ENCODE measurements around the gene RASSF8. TPM values are rescaled to one million over a fixed set of nuclear protein-coding genes. Genes with fewer than 3 reads are reported as not detected.

The RASSF8 gene, protein sequence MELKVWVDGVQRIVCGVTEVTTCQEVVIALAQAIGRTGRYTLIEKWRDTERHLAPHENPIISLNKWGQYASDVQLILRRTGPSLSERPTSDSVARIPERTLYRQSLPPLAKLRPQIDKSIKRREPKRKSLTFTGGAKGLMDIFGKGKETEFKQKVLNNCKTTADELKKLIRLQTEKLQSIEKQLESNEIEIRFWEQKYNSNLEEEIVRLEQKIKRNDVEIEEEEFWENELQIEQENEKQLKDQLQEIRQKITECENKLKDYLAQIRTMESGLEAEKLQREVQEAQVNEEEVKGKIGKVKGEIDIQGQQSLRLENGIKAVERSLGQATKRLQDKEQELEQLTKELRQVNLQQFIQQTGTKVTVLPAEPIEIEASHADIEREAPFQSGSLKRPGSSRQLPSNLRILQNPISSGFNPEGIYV
- total RNA-seq (10 to 100 TPM in 4 of 5 donors, 1 to 10 TPM in 1; 4.6 to 66.8 (median 18.7) TPM), polyA plus RNA-seq (1 to 10 TPM; 3.7 to 6.0 (median 4.1) TPM)
- long read RNA-seq, donor 1, result 0 reads
- long read RNA-seq, donor 2, result 0 reads
- long read RNA-seq, donor 3, result 0 reads
- long read RNA-seq, donor 4, result 0 reads
- long read RNA-seq, donor 5, result 0 reads
- long read RNA-seq, donor 6, result 0 reads
- long read RNA-seq, donor 7, partial matches to known transcripts, result 0 of 1 reads
- long read RNA-seq, donor 7, other reads (novel, unspliced or antisense), result 0 of 1 reads
- long read RNA-seq, donor 8, result 0 reads
- long read RNA-seq, donor 9, result 0 reads
- long read RNA-seq, donor 10, result 0 reads

GRCh38 chr12:25958428-25959070, at the start of gene RASSF8:
Gene RASSF8, plus strand, starts transcription at chr12:25958682. Its CDS starts 96,662 bp downstream, at chr12:26055344.
- H3K36me3 ChIP-seq, result peaks cover 0 to 7% (median 0%) of the 10 kb centered on the region in 4 donors
- WGBS, 5 donors, result 0 to 1% (median 0%) methylated on average over 20 to 108 of the region's 113 CpGs
- H3K4me3 ChIP-seq, result peak within 1 kb of the TSS; percentile 74 to 83 (median 78)
- peaks cover 0 to 43% (median 24%) of the 10 kb centered on the region in 4 donors for H3K4me1 ChIP-seq
- H3K27me3 ChIP-seq, result peaks cover 0 to 14% (median 0%) of the 10 kb centered on the region in 3 donors
- no peaks in the 10 kb centered on the region for H3K9me3 ChIP-seq
- TF ChIP-seq POLR2AphosphoS5 (IDR thresholded peaks at IDR 0.05) (peak in 2 of 3 donors; percentile 44 to 52), POLR2A (IDR thresholded peaks at IDR 0.05) (no peak)
- peak; percentile 69 to 94 for DNase-seq
- intact Hi-C loops (cut with DNase I; ENCODE audit: low total_unique reads), result no loop called here
- peak within 1 kb of the TSS; percentile 90 to 96 (median 95) for H3K27ac ChIP-seq

DNA sequence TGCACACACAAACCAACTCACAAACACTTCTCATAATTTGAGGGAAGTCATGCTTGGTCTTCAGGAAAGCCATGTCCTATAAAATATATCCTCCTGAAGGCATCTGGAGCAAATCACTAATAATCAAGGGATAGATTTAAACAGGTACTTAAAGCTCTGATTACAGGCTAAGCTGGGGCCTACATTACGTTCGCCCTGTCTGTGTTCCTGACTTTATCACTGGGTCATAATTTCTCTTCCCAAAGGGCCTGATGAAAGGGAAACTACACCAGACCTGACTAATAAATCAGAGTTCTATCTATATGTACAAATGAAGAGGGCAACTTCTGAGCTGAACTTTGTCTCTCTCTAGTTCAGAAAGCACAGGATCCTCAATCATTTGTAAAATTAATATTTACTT, 43.9 kb upstream of the RASSF8 start:
- 39 to 65% (median 45%) methylated on average over 2 of the region's 2 CpGs for WGBS, 5 donors
- no peak for DNase-seq
- Histone ChIP-seq H3K27ac (no peak overlapping the region), H3K9me3 (peaks cover 0 to 6% (median 3%) of the 10 kb centered on the region in 4 donors), H3K27me3 (no peaks in the 10 kb centered on the region), H3K36me3 (no peaks in the 10 kb centered on the region), H3K4me1 (no peaks in the 10 kb centered on the region), H3K4me3 (no peak overlapping the region)
- intact Hi-C loops (cut with DNase I; ENCODE audit: low total_unique reads), result no loop called here
- TF ChIP-seq POLR2AphosphoS5 (IDR thresholded peaks at IDR 0.05), result no peak
- no peak for TF ChIP-seq POLR2A (IDR thresholded peaks at IDR 0.05)
- TF ChIP-seq, protein P1, sequence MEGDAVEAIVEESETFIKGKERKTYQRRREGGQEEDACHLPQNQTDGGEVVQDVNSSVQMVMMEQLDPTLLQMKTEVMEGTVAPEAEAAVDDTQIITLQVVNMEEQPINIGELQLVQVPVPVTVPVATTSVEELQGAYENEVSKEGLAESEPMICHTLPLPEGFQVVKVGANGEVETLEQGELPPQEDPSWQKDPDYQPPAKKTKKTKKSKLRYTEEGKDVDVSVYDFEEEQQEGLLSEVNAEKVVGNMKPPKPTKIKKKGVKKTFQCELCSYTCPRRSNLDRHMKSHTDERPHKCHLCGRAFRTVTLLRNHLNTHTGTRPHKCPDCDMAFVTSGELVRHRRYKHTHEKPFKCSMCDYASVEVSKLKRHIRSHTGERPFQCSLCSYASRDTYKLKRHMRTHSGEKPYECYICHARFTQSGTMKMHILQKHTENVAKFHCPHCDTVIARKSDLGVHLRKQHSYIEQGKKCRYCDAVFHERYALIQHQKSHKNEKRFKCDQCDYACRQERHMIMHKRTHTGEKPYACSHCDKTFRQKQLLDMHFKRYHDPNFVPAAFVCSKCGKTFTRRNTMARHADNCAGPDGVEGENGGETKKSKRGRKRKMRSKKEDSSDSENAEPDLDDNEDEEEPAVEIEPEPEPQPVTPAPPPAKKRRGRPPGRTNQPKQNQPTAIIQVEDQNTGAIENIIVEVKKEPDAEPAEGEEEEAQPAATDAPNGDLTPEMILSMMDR (IDR thresholded peaks at IDR 0.05), result no peak
- TF ChIP-seq EP300 (IDR thresholded peaks at IDR 0.05), result no peak

DNA sequence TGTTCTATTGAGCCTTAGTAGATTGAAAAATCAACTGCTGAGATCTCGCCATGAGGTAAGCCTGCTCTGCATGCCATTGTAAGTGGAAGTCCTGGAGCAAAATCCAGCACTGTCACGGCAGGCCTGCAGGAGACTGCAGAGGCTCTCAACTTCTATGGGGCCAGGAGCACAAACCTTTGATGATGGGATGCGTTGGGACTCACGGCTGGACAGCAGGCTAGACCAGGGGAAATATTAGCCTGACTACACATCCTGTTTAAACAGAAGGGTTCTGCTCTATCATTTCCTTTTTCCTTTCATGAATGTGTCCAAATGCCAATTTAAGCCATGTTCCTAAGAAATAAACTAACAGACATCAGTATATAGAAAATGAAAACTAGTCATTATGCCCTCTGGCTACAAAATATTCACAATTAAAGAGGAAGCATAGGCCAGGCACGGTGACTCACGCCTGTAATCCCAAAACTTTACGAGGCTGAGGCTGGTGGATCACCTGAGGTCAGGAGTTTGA, 33.9 kb upstream of the RASSF8 start:
- intact Hi-C loops (cut with DNase I; ENCODE audit: low total_unique reads), result no loop called here
- no peak overlapping the region for H3K4me3 ChIP-seq
- no peaks in the 10 kb centered on the region for H3K4me1 ChIP-seq
- no peaks in the 10 kb centered on the region for H3K9me3 ChIP-seq
- no peaks in the 10 kb centered on the region for H3K27me3 ChIP-seq
- no peaks in the 10 kb centered on the region for H3K36me3 ChIP-seq
- no peak for TF ChIP-seq POLR2AphosphoS5 (IDR thresholded peaks at IDR 0.05)
- TF ChIP-seq, protein P1 (IDR thresholded peaks at IDR 0.05), result no peak
- TF ChIP-seq POLR2A (IDR thresholded peaks at IDR 0.05), result no peak
- TF ChIP-seq EP300 (IDR thresholded peaks at IDR 0.05), result no peak
- no peak overlapping the region for H3K27ac ChIP-seq
- WGBS, 5 donors, result 69 to 83% (median 74%) methylated on average over 7 of the region's 7 CpGs
- DNase-seq, result peak in 1 of 2 donors; percentile 22

- Histone ChIP-seq H3K9me3 (no peaks in the 10 kb centered on the region), H3K4me1 (no peaks in the 10 kb centered on the region), H3K27me3 (no peaks in the 10 kb centered on the region), H3K4me3 (no peak overlapping the region), H3K36me3 (no peaks in the 10 kb centered on the region), H3K27ac (no peak overlapping the region)
- intact Hi-C loops (cut with DNase I; ENCODE audit: low total_unique reads), result no loop called here
- DNase-seq, result no peak
- WGBS, 5 donors, result 92 to 96% (median 92%) methylated on average over 7 of the region's 7 CpGs
- no peak for TF ChIP-seq EP300 (IDR thresholded peaks at IDR 0.05)
These were observed 33.4 kb upstream of the RASSF8 start for GRCh38 chr12:25925064-25925463.

- Histone ChIP-seq H3K27me3 (no peaks in the 10 kb centered on the region), H3K36me3 (no peaks in the 10 kb centered on the region), H3K4me3 (no peak overlapping the region), H3K27ac (no peak overlapping the region), H3K4me1 (no peaks in the 10 kb centered on the region), H3K9me3 (no peaks in the 10 kb centered on the region)
- intact Hi-C loops (cut with DNase I; ENCODE audit: low total_unique reads), result no loop called here
- WGBS, 5 donors, result 68 to 80% (median 74%) methylated on average over 5 of the region's 5 CpGs
- DNase-seq, result no peak
- TF ChIP-seq POLR2A (IDR thresholded peaks at IDR 0.05) (no peak), POLR2AphosphoS5 (IDR thresholded peaks at IDR 0.05) (no peak), EP300 (IDR thresholded peaks at IDR 0.05) (no peak)
- TF ChIP-seq, protein P1 (IDR thresholded peaks at IDR 0.05), result no peak
These were observed 31.9 kb upstream of the RASSF8 start for GRCh38 chr12:25926536-25926935.
